Measurements from ENCODE around the gene C1QTNF8.

C1QTNF8 gene

GRCh38 chr16:1127971-1128715, 32.1 kb upstream of the C1QTNF8 start:
- no peak for DNase-seq (ENCODE audit: low spot score)
- FAIRE-seq, result no peak

- no peak for FAIRE-seq
- DNase-seq (ENCODE audit: low spot score), result no peak
These were observed 31.1 kb upstream of the C1QTNF8 start for GRCh38 chr16:1127101-1127500.

- FAIRE-seq, result no peak
- DNase-seq (ENCODE audit: low spot score), result no peak
These were observed 30.5 kb upstream of the C1QTNF8 start for GRCh38 chr16:1126586-1126985.

DNA sequence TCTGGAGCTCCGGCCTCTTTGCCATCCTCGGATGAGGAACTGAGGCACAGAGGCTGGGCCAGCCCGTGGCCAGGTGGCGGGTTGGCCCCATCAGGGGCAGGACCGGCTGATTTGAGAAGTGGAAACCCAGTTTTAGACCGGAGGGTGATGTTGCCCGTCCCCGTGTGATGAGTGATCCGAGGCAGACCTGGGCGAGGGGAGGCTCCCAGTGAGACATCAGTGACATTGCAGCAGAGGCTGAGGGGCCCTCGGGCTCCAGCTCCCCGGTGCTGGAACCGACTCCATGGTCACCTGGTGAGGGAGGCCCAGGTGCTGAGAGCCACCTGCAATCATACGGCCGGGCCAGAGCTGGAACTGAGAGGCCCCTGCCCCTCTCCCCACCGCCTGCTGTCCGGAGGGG, 30.0 kb upstream of the C1QTNF8 start:
- FAIRE-seq (no peak), DNase-seq (ENCODE audit: low spot score) (no peak)

- DNase-seq (ENCODE audit: low spot score), result no peak
- no peak for FAIRE-seq
These were observed 29.4 kb upstream of the C1QTNF8 start for GRCh38 chr16:1125471-1125870.

DNA sequence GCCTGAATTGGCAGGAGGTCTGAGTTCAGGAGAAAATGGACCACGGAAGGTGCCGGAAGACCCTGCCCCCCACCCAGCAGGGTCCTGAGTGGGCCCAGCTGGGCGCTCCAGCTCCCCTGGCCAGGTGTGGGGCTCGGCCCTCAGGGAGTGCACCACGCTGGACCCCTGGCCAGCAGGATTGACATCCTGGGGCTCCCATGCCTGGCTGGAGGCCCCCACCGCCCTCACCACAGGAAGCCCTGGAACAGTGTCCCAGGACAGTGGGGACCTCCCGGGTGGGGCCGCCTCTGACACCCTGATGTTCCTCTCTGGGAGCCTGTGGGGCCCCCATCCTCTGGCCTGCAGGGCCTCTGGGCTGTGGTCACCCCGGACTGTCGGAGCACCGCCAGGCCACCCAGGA, 28.8 kb upstream of the C1QTNF8 start:
- DNase-seq (ENCODE audit: low spot score) (no peak), FAIRE-seq (no peak)

DNA sequence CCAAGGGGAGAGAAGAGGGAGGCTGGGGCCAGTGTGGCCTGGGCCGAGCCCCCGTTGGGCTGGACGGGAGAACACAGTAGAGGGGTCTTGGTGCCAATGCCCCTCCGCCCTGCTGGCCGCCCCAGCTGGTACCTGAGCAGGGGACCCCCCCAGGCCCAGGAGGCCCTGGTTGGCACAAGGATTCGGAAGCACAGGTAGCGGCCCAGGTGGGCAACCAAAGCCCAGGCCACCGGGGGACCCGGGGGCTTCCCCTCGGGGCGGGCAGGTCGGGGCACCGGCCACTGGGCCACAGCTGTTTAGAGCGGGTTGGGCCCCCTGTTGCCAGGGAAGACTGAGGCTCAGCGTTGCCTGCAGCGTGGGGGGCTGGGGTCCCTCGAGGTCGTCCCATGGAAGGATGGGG, 28.2 kb upstream of the C1QTNF8 start:
- no peak for DNase-seq (ENCODE audit: low spot score)
- no peak for FAIRE-seq

- FAIRE-seq (no peak), DNase-seq (ENCODE audit: low spot score) (no peak)
These were observed 27.6 kb upstream of the C1QTNF8 start for GRCh38 chr16:1123525-1124230.

- no peak for DNase-seq (ENCODE audit: low spot score)
- no peak for FAIRE-seq
These were observed 26.3 kb upstream of the C1QTNF8 start for GRCh38 chr16:1122398-1122765.

DNA sequence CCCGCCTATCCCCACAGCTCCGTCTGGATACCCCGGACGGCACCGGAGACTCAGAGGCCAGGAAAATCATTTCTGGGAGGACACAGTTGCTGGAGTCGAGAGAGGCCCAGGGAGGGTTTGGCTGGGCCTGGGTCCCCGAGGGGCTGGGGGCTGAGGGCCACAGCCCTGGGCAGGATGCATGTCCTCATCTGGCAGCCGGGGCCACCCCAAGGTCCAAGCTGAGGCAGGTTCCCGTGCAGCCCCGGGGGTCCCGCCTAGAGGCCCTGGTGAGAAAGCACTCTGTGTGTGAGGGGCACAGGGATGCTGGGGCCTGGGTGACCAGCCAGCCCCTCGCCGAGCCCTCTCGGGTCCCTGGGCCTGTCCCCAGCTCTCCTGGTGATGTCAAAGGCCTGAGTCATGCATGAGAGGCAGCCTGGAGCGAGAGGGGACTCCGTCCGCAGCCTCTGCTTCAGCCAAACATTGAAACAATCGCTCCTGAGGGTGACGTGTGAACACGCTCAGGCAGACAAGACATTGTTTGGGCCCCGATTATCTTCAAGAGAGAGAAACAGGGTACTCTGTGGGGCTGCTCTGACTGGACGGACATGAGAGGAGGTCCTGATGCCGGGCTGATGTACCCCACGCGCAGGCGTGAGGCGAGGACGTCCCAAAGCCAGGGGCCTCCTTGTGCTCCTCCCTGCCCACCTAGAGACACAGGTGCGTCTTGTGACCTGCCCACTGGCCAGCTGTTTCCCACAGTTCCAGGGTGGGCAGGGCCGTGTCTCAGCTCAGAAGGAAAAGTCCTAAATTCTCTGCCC, 25.8 kb upstream of the C1QTNF8 start:
- no peak for FAIRE-seq
- DNase-seq (ENCODE audit: low spot score), result no peak

- FAIRE-seq (no peak), DNase-seq (ENCODE audit: low spot score) (no peak)
These were observed 25.0 kb upstream of the C1QTNF8 start for GRCh38 chr16:1121009-1121408.

DNA sequence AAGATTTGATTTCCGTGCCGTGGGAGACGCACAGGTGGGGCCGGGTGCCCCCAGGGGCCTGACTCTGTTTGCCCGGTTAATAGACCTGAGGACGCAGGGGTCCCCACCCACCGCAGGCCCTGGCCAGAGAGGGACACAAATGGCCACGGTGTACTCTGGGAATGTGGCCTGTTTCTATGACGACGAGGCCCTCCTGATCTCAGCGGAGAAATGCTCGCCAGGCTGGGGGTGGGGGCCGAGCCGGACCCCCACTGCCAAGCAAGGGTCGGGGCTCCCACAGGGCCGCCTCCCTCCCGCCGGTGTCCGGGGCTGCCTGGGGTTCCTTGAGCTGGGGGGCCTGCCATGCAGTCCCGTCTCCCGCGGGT, 24.5 kb upstream of the C1QTNF8 start:
- no peak for FAIRE-seq
- DNase-seq (ENCODE audit: low spot score), result no peak

- DNase-seq (ENCODE audit: low spot score) (no peak), FAIRE-seq (no peak)
These were observed 23.9 kb upstream of the C1QTNF8 start for GRCh38 chr16:1119766-1120576.

GRCh38 chr16:1119129-1119528, 23.1 kb upstream of the C1QTNF8 start:
- DNase-seq (ENCODE audit: low spot score), result no peak
- FAIRE-seq, result no peak

DNA sequence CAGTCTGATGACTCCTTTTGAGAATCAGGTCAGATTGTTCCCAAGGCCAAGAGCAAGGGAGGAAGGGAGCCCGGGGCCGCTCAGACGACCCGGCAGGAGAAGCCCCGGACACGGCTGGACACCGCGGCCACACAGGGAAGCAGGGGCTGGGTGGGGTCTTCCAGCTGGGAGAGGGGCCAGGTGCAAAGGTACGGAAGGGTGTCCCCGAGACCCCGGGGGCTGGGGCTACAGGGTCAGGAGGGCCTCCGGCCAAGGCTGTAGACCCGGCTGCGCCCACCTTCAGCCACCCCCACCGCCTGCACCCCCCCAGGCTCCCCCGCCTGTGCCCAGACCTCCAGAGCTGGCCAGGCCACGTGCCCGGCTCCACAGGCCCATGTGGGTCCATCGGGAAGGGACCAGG, 21.9 kb upstream of the C1QTNF8 start:
- DNase-seq (ENCODE audit: low spot score) (no peak), FAIRE-seq (no peak)

- FAIRE-seq (no peak), DNase-seq (ENCODE audit: low spot score) (no peak)
These were observed 21.3 kb upstream of the C1QTNF8 start for GRCh38 chr16:1117176-1117900.

DNA sequence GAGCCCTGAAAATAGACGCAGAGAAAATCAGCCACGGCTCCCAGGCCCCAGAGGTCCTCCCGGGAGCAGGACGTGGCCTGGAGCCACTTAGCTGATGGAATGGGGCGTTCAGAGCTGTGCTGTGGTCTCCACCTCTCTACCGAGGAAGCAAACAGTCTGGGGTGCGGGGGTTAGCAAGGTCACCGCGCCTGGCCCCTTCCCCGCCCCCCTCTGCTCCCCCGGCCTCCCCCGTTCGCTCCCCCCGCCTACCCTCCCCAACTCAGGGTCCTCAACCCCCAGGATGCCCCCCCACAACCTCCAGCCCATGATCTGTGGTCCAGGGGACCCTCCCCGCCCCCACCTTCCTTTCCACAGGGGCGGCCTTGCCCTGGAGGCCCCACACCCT, 20.6 kb upstream of the C1QTNF8 start:
- FAIRE-seq (no peak), DNase-seq (ENCODE audit: low spot score) (no peak)

DNA sequence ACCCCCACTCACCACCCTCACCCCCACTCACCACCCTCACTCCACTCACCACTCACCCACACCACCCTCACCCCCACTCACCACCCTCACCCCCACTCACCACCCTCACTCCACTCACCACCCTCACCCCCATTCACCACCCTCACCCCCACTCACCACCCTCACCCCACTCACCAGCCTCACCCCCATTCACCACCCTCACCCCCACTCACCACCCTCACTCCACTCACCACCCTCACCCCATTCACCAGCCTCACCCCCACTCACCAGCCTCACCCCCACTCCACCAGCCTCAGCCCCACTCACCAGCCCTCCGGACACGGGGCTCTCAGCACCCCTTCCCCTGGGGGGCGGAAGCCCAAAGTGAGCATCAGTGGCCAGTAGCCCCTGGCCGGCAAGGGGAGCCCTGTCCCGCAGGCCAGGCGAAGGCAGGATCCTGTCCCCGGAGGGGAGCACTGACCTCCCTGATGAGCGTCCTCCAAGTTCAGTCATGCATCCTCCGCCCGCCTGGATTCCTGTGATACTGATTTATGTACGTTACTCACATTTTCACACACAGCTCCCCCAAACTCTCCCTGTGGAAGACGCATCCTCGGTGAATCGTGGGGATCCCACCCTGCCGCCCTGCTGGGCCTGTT, 18.0 kb upstream of the C1QTNF8 start:
- no peak for FAIRE-seq
- DNase-seq (ENCODE audit: low spot score), result no peak

GRCh38 chr16:1113489-1113888, 17.4 kb upstream of the C1QTNF8 start:
- no peak for DNase-seq (ENCODE audit: low spot score)

DNA sequence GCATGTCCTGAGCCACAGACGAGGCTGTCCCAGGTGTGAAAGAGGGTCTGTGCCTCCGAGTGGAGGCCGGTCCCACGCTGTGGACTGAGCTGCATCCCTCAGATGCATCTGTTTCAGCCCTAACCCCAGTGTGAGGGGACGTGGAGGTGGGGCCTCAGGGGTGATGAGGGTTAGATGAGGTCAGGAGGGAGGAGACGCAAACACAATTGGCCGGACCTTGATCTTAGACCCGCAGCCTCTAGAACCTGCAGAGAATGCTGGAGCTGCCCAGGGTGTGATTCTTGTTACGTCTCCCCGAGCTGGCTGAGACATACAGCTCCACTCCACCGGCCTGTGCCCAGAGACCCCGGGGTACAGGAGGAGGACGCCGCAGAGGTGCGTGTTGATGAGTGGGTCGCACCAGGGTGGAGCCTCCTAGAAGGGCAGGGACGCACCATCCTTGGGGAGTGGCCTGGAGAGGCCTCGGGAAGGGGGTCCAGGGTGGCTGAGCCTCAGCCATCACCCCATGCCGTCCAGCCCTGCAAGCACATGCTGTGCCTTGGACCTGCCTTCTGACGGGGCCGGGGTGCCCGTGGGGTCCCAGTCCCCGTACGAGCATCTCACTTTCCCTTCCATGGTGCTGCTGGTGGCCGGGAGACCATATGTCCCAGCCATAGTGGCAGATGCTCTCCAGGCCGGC, 16.6 kb upstream of the C1QTNF8 start:
- no peak for DNase-seq (ENCODE audit: low spot score)
- no peak for FAIRE-seq

More at GRCh38 chr16:1113489-1113888, 17.4 kb upstream of the C1QTNF8 start:
- no peak for FAIRE-seq

Measured in urothelium cell line (cell line).